ENCODE data around the gene PRKAR1B.

PRKAR1B gene

DNA sequence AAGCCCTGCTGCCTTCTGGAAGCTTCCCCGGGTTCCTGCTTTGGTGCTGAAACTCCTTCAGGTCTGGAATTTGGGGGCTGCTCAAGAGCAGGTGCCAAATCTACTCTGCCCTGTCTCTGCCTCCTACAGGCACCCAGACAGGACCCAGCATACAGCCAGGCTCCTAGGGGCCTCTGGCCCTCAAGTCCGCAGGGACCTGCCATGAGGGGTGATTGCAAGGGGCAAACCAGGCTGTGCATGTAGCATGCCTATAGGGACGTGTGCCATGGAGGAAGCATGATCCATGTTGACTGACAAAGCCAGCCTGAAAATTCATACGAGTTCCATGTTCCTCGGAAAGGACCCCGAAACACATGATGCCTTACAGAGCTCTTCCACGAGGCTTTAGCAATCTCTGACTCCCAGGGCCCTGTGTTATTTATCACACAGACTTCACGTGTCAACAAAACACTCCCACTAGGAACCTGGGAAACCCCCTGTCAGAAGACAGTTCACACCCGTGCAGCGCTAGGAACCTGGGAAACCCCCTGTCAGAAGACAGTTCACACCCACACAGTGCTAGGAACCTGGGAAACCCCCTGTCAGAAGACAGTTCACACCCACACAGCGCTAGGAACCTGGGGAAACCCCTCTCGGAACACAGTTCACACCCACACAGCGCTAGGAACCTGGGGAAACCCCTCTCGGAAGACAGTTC, 75.9 kb downstream of the PRKAR1B start:
- TF ChIP-seq, protein P1, sequence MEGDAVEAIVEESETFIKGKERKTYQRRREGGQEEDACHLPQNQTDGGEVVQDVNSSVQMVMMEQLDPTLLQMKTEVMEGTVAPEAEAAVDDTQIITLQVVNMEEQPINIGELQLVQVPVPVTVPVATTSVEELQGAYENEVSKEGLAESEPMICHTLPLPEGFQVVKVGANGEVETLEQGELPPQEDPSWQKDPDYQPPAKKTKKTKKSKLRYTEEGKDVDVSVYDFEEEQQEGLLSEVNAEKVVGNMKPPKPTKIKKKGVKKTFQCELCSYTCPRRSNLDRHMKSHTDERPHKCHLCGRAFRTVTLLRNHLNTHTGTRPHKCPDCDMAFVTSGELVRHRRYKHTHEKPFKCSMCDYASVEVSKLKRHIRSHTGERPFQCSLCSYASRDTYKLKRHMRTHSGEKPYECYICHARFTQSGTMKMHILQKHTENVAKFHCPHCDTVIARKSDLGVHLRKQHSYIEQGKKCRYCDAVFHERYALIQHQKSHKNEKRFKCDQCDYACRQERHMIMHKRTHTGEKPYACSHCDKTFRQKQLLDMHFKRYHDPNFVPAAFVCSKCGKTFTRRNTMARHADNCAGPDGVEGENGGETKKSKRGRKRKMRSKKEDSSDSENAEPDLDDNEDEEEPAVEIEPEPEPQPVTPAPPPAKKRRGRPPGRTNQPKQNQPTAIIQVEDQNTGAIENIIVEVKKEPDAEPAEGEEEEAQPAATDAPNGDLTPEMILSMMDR (conservative IDR thresholded peaks at IDR 0.05): no peak
- no peak overlapping the region for H3K27ac ChIP-seq

DNA sequence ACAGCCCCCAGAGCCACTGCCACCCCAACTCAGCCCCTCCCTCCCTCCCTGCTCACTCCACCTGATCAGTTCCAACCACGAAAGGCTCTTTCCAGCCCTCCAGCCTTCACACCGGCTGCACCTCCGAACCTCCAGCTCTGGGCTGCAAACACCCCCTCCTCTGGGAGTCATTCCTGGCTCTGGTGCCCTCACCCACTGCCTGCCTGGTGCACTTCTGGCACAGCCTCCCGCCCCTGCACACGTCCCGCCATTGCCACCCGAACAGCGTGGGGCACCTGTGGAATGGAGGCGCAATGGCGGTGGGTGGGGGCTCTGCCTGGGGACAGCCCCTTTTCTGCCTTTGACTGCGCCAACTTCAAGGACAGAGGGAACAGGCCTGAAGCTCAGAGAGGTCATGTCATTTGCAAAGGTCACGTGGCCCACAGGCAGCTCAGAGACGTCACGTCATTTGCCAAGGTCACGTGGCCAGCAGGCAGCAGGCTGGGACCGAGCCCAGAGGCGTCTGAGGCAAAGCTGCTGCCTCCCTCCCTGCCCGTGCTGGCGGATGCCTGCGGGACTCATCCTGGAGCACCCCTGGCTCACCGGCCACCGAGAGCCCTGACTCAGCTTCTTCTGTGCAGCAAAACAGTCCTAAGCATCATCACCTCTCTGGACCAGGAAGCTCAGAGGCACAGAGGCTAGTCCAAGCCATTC, 76.6 kb downstream of the PRKAR1B start:
- no peak overlapping the region for H3K27ac ChIP-seq
- TF ChIP-seq, protein P1 (conservative IDR thresholded peaks at IDR 0.05): no peak

DNA sequence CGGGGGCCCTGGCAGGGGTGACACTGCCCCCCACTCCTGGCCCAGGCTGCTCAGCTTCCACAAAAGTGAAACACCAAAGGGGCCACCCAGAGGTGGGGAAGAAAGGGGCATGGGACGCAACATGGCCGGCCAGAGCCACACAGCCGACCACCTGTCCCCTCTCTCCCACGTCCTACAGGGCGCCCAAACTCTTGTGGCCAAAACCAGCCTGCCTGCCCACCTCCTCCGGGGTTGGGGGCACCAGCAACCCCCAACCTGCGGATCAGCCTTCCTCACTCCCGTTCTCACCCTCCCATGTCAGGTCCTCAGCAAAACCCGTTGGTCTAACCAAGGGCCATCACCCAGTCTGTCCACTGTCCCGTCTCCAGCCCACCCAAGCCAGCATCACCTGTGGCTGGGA, 80.1 kb downstream of the PRKAR1B start:
- TF ChIP-seq, protein P1 (conservative IDR thresholded peaks at IDR 0.05): no peak
- H3K27ac ChIP-seq: no peak overlapping the region

DNA sequence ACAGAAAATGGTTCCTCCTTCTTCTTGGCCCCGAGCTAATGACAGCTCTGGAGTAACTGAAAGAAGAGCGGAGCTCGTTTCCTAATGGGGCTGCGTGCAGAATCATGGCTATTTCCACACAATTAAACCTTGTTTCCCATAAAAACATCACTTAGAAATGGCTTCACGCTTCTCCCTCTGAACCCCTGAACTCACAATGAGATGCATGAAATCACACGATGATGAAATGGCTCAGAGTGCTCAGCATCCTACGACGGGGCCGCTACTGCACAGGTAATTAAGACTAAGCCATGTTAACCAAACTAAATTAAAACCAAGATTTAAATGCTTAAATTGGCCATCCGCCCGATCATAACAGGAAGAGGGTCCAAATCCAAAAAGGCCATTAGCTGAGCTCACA, 80.6 kb downstream of the PRKAR1B start:
- TF ChIP-seq, protein P1 (conservative IDR thresholded peaks at IDR 0.05): no peak
- no peak overlapping the region for H3K27ac ChIP-seq

DNA sequence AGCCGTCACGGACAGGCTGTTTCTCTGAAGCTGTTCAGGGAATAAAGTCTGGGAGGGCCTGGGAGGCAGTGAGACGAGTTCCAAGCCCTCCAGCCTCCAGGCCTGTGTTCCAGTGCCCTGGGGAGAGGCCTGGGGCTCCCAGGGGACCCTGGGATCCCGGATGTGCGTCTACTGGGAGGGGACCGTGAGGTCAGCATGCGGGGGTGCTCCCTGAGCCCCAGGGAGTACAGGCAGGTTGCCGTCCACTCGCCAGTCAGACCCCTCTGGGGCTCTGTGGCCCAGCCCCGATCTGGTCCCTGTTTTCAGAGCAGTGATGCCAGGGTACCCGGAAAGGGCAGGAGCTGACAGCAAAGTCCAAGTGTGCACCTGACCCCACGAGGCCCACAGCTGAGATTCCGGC, 81.5 kb downstream of the PRKAR1B start:
- H3K27ac ChIP-seq: no peak overlapping the region
- TF ChIP-seq, protein P1 (conservative IDR thresholded peaks at IDR 0.05): no peak

DNA sequence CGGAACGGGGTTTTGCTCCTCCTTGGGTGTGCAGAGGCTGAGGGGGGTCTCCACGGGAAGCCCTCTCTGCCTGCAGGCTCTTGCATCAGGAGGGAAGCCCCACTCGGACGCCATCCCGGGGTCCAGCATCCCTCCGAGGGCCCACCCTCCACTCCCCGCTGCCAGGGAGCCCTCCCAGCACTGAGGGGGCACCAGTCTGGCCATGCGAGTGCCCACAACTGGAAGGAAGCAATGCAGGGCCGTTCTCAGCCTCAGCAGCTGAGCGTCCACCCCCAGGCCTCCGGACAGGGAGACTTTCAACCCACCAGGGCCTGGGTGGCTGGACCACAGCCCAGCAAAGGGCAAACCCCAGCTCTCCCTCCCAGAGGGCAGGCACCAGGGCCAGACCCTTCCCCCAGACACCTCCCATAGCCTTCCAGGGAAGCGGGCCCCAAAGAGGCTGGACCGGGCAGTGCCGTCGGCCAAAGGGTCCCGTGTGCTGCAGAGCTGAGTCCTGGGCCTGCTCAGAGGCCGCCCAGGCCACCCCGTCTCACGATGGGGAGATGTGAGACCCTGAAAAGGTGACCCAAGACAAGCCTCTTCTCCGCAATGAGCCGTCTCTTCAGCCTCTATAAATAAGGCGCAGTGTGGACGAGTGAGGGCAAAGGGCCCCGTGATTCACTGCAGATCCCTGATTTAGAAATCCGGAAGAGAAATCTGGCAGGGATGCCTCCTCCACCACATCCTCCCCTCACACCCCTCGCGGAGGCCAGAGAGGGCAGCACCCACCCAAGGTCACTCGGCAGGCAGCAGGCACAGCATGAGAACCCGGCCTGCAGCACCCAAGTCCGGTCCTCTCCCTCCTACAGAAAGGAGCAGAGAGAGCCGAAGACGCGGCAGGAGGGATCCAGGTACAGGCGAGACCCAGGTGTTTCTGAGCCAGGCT, 82.4 kb downstream of the PRKAR1B start:
- H3K27ac ChIP-seq: no peak overlapping the region
- TF ChIP-seq, protein P1 (conservative IDR thresholded peaks at IDR 0.05): no peak

DNA sequence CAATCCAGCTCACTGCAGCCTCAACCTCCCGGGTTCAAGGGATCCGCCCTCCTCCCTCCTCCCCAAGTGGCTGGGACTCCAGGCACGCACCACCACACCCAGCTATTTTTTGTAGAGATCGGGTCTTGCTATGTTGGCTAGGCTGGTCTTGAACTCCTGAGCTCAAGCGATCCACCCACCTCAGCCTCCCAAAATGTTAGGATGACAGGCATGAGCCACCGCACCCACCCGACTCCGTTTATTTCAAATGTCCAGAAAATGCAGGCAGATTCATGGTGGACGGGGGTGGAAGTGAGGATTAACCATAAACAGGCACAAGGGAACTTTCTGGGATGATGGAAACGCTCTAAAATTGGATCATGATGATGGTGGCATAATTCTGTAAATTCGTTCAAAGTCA, 85.1 kb downstream of the PRKAR1B start:
- H3K27ac ChIP-seq: no peak overlapping the region
- TF ChIP-seq, protein P1 (conservative IDR thresholded peaks at IDR 0.05): no peak
